ENCODE results near the gene TBX6.
"Not testable (repeated sequence)": the region's sequence is repeated elsewhere in the genome, so short reads cannot be mapped to it uniquely, and the experiment has no call there.

The TBX6 gene

DNA sequence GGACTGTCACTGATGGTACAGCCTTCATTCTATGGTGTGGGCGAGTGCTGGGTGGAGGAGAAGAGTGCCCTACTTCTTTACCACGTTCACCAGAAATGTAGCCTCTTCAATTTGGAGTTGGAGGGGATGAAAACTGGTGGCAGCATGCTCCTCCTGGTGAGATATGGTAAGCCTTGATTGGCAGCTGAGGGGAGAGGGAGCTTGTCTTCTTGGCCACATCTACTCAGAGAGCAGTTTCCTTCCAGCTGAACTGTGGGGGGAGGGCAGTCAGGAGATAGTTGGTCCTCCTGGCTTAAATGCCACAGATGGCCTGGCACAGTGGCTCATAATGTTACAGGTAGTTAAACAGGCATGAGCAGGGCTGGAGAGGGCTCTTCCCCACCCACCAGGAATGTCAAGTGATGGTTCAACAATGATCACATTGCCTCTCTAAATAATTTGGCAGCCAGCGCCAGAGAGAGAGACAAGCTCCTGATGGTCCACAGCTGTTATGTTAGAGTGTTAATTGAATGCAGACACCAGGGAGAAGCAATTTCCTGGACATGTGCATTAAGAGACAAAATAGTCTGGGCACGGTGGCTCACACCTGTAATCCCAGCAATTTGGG, 40.2 kb upstream of the TBX6 start:
- POLR2A ChIA-PET: no interaction called here
- CTCF ChIA-PET: no interaction called here
- H3K4me3 ChIP-seq (ENCODE audit: low read depth, low read length): no peak overlapping the region
- TF ChIP-seq, protein P1, sequence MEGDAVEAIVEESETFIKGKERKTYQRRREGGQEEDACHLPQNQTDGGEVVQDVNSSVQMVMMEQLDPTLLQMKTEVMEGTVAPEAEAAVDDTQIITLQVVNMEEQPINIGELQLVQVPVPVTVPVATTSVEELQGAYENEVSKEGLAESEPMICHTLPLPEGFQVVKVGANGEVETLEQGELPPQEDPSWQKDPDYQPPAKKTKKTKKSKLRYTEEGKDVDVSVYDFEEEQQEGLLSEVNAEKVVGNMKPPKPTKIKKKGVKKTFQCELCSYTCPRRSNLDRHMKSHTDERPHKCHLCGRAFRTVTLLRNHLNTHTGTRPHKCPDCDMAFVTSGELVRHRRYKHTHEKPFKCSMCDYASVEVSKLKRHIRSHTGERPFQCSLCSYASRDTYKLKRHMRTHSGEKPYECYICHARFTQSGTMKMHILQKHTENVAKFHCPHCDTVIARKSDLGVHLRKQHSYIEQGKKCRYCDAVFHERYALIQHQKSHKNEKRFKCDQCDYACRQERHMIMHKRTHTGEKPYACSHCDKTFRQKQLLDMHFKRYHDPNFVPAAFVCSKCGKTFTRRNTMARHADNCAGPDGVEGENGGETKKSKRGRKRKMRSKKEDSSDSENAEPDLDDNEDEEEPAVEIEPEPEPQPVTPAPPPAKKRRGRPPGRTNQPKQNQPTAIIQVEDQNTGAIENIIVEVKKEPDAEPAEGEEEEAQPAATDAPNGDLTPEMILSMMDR (IDR thresholded peaks at IDR 0.05; ENCODE audit: insufficient read depth, low read length, missing control alignments): no peak
- no peak for DNase-seq (ENCODE audit: low read depth, low spot score)

DNA sequence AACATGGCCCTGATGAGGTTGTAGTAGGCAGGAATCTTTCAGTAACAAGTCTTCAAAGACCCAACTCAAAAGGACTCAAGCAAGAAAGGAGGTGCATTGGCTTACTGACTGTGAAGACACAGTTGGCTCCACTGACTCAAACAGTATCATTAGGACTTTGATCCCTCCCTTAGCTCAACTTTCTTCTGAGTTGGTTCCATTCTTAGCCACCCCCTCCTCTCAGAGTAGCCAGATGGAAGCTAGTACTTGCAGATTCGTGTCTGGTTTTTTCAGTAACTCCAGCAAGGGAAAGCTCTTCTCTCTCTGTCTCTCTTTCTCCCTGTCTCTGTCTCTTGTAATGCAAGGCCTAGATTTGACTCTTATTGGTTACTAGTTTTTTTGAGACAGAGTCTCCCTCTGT, 36.3 kb upstream of the TBX6 start:
- no peak for DNase-seq (ENCODE audit: low read depth, low spot score)
- TF ChIP-seq, protein P1 (IDR thresholded peaks at IDR 0.05; ENCODE audit: insufficient read depth, low read length, missing control alignments): no peak
- no peak overlapping the region for H3K4me3 ChIP-seq (ENCODE audit: low read depth, low read length)
- CTCF ChIA-PET: interaction anchor here (1.1 kb wide), 1 partner anchor 9 kb away, joined by 4 read pairs; no protein-coding TSS in a partner anchor
- POLR2A ChIA-PET: no interaction called here

DNA sequence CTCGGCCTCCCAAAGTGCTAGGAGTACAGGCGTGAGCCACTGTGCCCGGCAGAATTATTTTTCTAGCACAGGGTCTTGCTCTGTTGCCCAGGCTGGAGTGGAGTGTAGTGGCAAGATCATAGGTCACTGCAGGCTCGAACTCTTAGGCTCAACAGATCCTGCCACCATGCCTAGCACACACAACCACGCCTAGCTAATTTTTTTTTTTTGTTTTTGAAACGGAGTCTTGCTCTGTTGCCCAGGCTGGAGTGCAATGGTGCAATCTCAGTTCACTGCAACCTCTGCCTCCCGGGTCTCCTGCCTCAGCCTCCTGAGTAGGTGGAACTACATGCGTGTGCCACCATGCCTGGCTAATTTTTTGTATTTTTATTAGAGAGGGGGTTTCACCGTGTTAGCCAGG, 34.0 kb upstream of the TBX6 start:
- POLR2A ChIA-PET; H3K4me3 ChIP-seq (ENCODE audit: low read depth, low read length); CTCF ChIA-PET; DNase-seq (ENCODE audit: low read depth, low spot score): not testable (repeated sequence)

DNA sequence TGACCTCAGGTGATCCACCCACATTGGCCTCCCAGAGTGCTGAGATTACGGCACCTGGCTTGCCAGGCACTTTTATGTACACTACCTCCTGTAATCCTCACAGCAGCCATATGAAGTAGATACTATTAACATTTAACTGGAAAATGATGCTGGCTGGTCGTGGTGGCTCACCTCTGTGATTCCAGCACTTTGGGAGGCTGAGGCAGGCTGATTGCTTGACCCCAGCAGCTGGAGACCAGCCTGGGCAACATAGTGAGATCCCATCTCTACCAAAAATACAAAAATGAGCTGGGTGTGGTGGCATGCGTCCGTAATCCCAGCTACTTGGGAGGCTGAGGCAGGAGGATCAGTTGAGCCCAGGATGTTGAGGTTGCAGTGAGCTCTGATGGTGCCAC, 33.3 kb upstream of the TBX6 start:
- ChIA-PET POLR2A (no interaction called here), CTCF (interaction anchor here (2.3 kb wide), 1 partner anchor 12 kb away, joined by 9 read pairs; the partner anchor contains the start of gene GDPD3)
- TF ChIP-seq, protein P1 (IDR thresholded peaks at IDR 0.05; ENCODE audit: insufficient read depth, low read length, missing control alignments): no peak
- DNase-seq (ENCODE audit: low read depth, low spot score): no peak
- no peak overlapping the region for H3K4me3 ChIP-seq (ENCODE audit: low read depth, low read length)

DNA sequence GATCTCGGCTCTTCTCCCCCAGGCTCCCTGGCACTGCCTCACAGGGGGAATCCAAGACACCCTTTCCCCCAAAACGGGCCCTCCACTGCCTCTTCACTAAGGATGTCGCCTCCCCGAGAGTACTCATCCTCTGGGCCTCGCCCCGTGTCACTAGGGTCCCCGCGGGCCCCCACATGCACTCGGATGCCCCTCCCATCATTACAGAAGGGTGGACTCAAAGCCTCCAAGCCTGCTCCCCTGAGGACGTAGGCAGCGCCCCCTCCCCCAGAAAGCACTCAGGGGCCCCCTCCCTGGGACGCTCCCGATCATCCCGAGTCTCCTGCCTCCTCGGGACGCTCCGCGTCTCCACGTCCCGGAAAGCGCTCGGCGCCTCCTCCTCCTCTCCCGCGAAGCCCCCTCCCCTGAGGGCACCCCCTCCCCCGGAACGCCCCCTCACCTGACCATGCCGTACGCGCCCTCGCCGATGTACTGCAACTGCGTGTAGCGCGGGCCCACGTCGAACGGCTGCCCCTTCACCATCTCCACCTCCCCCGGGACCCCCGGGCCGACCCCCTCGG, 31.0 kb upstream of the TBX6 start:
- CTCF ChIA-PET: interaction anchor here (3.3 kb wide), 1 partner anchor 11 kb away, joined by 28 read pairs; the partner anchor contains the start of gene GDPD3
- H3K4me3 ChIP-seq (ENCODE audit: low read depth, low read length): peak overlapping the region; percentile 73
- TF ChIP-seq, protein P1 (IDR thresholded peaks at IDR 0.05; ENCODE audit: insufficient read depth, low read length, missing control alignments): no peak

DNA sequence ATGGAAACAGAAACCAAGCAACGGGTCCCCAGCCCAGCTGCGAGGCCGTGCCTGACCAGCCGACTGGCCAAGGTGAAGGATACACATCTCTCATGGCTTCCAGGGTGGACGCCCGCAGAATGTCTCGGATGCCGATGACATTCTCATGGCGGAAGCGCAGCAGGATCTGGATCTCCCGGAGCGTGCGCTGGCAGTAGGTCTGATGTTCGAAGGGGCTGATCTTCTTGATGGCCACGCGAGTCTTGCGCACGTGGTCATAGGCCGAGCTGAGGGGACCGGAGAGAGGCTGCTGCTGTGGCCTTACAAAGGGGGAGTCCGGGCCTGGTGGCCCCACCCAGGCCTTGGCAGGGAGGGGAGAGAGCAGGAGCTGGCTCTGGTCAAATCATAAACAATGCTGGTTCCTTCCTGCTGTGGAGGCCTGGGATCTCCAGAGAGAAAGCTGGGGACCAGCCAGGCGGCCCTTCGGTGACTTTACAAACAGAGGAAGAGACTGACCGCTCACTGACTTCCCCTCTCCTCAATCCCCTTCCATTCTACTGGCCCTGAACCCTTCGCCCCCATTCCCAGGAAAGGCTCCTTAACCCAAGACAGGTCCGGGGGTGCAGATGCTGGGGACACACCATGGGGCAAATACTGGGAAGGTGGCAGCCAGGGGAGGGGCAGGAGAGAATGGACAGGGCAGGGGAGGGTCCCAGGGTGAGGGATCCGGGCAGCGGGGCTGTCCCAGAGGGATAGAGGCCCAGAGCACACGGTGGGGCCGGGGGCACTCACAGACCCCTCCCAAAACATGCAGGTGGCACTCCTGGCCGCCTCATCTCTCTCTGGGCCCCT, 30.2 kb upstream of the TBX6 start:
- H3K4me3 ChIP-seq (ENCODE audit: low read depth, low read length): peak overlapping the region; percentile 73
- no peak for DNase-seq (ENCODE audit: low read depth, low spot score)
- TF ChIP-seq, protein P1 (IDR thresholded peaks at IDR 0.05; ENCODE audit: insufficient read depth, low read length, missing control alignments): no peak
- ChIA-PET CTCF (interaction anchor here (3.3 kb wide), 1 partner anchor 10 kb away, joined by 28 read pairs; the partner anchor contains the start of gene GDPD3), POLR2A (no interaction called here)

More for the DNA sequence above, 31.0 kb upstream of the TBX6 start:
- DNase-seq (ENCODE audit: low read depth, low spot score): no peak
- POLR2A ChIA-PET: no interaction called here

Measured in AG04449 (cell line).